GM10248 (cell line): ENCODE data around the gene SLC44A1.

Experiments used
- CTCF ChIA-PET: fragments of 300-600 bp; sonication (Branson Sonifier 250); formaldehyde crosslinking; extraction: SDS; loops from one replicate; lab custom pipeline; 2021; ENCODE audit warnings: antibody characterized with exemption; lab: Yijun Ruan, JAX
- POLR2A ChIA-PET: fragments of 350-650 bp; sonication (Branson Sonifier 250); formaldehyde crosslinking; extraction: SDS; loops from one replicate; lab custom pipeline; 2020; ENCODE audit warnings: antibody characterized with exemption; lab: Yijun Ruan, JAX
- DNase-seq: peaks from one replicate; pipeline ENCODE4 v3.0.0; 2012; ENCODE audit errors: extremely low spot score
- TF ChIP-seq, protein P1 (sequence below): IDR thresholded peaks from 2 replicates; pipeline ENCODE4 v1.5.1; 2012; ENCODE audit warnings: mild to moderate bottlenecking, low read depth; ENCODE audit errors: extremely low read depth, missing control alignments, control extremely low read depth

SLC44A1 gene

DNA sequence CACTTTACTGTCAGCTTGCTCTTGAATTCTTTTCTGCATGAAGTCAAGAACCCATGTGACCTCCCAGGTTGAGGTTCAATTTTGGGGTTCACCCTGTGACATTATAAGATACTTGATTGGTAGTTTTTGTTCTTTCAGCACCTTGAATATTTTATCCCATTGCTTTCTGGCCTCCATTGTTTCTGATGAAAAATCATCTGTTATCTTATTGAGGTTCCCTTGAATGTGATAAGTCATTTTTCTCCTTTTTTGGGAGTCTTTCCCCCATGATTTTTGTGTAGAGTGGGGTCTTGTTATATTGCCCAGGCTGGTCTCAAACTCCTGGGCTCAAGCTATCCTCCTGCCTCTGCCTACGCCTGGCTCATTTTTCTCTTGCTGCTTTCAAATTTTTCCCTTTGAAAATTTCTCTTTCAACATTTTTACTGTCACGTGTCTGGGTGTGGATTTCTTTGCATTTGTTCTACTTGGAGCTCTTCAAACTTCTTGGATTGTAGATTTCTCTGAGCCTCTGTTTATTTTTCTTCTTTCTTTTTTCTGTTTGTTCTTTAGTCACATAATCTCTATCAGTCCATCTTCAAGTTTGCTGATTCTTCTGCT, 20.8 kb upstream of the SLC44A1 start:
- CTCF ChIA-PET, result no interaction called here
- POLR2A ChIA-PET, result no interaction called here
- no peak for DNase-seq
- TF ChIP-seq, protein P1, sequence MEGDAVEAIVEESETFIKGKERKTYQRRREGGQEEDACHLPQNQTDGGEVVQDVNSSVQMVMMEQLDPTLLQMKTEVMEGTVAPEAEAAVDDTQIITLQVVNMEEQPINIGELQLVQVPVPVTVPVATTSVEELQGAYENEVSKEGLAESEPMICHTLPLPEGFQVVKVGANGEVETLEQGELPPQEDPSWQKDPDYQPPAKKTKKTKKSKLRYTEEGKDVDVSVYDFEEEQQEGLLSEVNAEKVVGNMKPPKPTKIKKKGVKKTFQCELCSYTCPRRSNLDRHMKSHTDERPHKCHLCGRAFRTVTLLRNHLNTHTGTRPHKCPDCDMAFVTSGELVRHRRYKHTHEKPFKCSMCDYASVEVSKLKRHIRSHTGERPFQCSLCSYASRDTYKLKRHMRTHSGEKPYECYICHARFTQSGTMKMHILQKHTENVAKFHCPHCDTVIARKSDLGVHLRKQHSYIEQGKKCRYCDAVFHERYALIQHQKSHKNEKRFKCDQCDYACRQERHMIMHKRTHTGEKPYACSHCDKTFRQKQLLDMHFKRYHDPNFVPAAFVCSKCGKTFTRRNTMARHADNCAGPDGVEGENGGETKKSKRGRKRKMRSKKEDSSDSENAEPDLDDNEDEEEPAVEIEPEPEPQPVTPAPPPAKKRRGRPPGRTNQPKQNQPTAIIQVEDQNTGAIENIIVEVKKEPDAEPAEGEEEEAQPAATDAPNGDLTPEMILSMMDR, result no peak

DNA sequence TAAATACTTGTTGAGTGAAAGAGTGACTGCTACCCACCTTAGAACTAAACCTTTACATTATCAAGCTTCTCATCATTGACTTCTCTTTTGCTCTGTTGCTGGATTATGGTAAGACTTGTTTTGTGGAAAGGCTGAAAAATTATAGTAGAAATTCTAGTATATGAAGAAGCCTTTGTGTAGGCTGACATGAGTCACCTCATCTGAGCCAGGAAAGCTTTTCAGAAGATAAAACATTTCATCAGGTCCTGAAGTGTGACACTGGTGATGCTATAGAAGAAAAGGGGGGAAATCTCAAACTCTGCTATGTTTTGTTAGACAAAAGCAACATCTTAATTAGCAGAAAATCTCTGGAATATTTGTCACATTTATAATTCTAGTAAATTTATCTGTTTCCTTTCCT, 18.4 kb upstream of the SLC44A1 start:
- TF ChIP-seq, protein P1, result no peak
- POLR2A ChIA-PET, result no interaction called here
- CTCF ChIA-PET, result no interaction called here
- DNase-seq, result no peak

DNA sequence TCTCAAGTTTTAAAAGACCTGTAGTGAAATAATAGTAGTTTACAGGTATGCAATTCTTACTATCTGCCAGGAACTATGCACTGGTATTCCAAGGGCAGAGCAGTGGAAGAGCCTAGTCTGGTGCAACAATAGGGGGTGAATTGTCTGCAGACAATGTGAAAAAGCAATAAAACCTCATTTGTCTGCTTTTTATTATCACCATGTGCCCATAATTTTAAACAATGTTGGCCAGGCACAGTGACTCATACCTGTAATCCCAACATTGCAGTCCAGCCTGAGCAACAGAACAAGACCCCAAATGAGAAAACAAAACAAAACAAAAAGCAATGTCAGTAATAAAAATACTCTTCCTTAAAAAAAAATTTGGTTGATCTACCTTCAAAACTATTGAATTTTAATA, 12.2 kb upstream of the SLC44A1 start:
- ChIA-PET CTCF (no interaction called here), POLR2A (no interaction called here)
- TF ChIP-seq, protein P1, result no peak
- DNase-seq, result no peak

DNA sequence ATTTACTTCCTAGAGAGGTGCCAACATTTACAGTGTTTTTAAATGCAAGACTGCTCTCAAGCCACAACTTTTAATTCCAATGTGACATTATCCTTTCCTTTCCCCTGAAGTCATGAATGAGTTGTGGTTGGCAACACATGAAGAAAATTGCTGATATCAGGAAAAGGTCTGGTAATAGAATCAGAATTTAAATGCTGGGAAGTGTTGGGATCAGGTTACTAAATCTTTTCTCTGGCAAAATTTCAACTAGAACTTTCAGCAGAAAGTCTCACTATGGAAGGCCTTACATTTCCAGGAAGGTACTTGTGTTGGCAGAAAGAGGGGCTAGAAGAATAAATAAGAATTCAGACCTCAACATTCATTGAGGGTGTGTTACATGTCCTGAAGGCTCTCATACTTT, 10.6 kb upstream of the SLC44A1 start:
- no peak for DNase-seq
- ChIA-PET POLR2A (no interaction called here), CTCF (no interaction called here)
- TF ChIP-seq, protein P1, result no peak

DNA sequence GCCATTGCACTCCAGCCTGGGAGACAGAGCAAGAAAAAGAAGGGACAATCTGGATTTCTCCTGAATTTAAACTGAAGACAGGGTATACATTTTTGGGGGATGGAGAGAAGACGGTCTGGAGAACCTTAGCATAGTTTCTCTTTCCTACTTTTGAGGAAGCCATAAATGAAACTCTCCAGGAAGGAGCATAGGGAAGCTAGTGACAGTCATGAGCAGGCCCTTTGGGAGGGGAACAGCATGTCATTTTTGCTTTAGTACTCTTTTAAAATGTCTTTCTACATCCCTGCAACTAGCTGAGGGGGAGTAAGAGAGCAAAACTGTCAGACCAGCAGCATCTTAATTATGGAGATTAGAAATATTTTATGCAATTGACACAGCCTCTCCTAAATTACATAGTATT, 8.2 kb upstream of the SLC44A1 start:
- ChIA-PET CTCF (interaction anchor here (1.3 kb wide), 1 partner anchor 50 kb away, joined by 3 read pairs; no protein-coding TSS in a partner anchor), POLR2A (no interaction called here)
- no peak for DNase-seq
- TF ChIP-seq, protein P1, result no peak

DNA sequence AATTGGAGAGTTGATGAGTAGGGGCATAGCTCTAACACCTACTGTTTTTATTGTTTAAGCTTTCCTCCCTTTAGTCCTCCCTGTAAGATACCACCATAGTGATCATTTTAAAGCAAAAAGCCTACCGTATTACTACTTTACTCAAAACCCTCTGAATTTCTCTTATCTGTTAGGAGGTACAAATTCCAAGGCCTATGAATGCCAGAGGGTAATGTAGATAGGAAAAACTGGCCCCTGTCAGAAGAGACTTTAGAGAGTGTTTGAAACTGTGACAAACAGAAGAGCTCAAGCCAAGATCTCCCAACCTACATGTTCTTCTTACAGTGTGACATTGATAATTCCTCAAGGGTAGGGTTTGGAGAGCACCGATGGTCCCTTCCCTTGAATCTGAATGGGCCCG, 7.2 kb upstream of the SLC44A1 start:
- ChIA-PET POLR2A (no interaction called here), CTCF (interaction anchor here (1.3 to 2.6 kb wide), 2 partner anchors 50 to 420 kb away, joined by 3 to 6 read pairs; no protein-coding TSS in a partner anchor)
- TF ChIP-seq, protein P1, result no peak
- DNase-seq, result no peak
